GM12878 (cell line): ENCODE data around the gene LRIT1. TPM values are rescaled to one million over a fixed set of nuclear protein-coding genes. Genes with fewer than 3 reads are reported as not detected.

Source experiments
- ATAC-seq: fragments of 200-7000 bp; cut with Tn5 transposase; 3 replicates; pipeline ENCODE4 v1.9.1; 2020; ENCODE audit warnings: mild to moderate bottlenecking, moderate library complexity
- BruUV-seq: library from RNA; stranded (reverse); fragments of 400-500 nt; replicated peaks from 2 replicates; lab custom pipeline; 2021; lab: Mats Ljungman, UMichigan
- CTCF ChIA-PET: fragments of 300-600 bp; sonication (Branson Sonifier 250); formaldehyde crosslinking; extraction: SDS; loops from one replicate; lab custom pipeline; 2021; ENCODE audit warnings: inconsistent platforms; lab: Yijun Ruan, JAX
- POLR2A ChIA-PET: fragments of 350-600 bp; formaldehyde crosslinking; extraction: SDS; loops from one replicate; lab custom pipeline; 2021; ENCODE audit warnings: inconsistent platforms; lab: Charles Lee
- RAD21 ChIA-PET: fragments of 300-600 bp; sonication (Branson Sonifier 250); formaldehyde crosslinking; loops from one replicate; lab custom pipeline; 2023; ENCODE audit warnings: antibody characterized with exemption; ENCODE audit not compliant: unreplicated experiment; lab: Charles Lee
- SMC1A ChIA-PET: fragments of 300-600 bp; sonication (Branson Sonifier 250); formaldehyde crosslinking; loops from one replicate; lab custom pipeline; 2023; ENCODE audit not compliant: unreplicated experiment, uncharacterized antibody; lab: Charles Lee
- DNase-seq: peaks from one replicate; pipeline ENCODE4 v3.0.0-alpha.2; 2011; ENCODE audit warnings: low read depth, low spot score
- FAIRE-seq: peaks from 3 replicates; lab custom pipeline; 2011; peaks lifted over from hg19 to GRCh38; lab: Jason Lieb, UNC
- H2AFZ ChIP-seq: 2 replicates; pipeline ENCODE4 v1.6.0; 2011; ENCODE audit warnings: low read depth, low read length, control low read depth; ENCODE audit not compliant: control insufficient read depth
- H3K27ac ChIP-seq: 2 replicates; pipeline ENCODE4 v1.5.1; 2011; ENCODE audit warnings: control low read depth; ENCODE audit not compliant: control insufficient read depth, insufficient read depth
- H3K27me3 ChIP-seq, 2 experiments: replicated peaks in 1 of 2; 2 replicates each; pipeline versions ENCODE4 v1.6.0 to v1.6.1; 2011; ENCODE audit warnings: low read length in 1 of 2; ENCODE audit not compliant: control insufficient read depth in 2 of 2, insufficient read depth in 2 of 2
- H3K36me3 ChIP-seq, 2 experiments: 2 replicates each; pipeline ENCODE4 v1.5.1; 2011; ENCODE audit warnings: low read length in 1 of 2; ENCODE audit not compliant: control insufficient read depth in 2 of 2, insufficient read depth in 2 of 2
- H3K4me1 ChIP-seq: 2 replicates; pipeline ENCODE4 v1.6.1; 2011; ENCODE audit warnings: mild to moderate bottlenecking, low read length, moderate library complexity, mixed read lengths; ENCODE audit not compliant: control insufficient read depth, insufficient read depth
- H3K4me2 ChIP-seq: 2 replicates; pipeline ENCODE4 v1.6.0; 2011; ENCODE audit warnings: control low read depth; ENCODE audit not compliant: control insufficient read depth, insufficient read depth
- H3K4me3 ChIP-seq: fragments of 200-600 bp; sonication (generic); 2 replicates; pipeline ENCODE4 v1.5.1; 2016
- H3K79me2 ChIP-seq: 2 replicates; pipeline ENCODE4 v1.6.0; 2011; ENCODE audit warnings: low read length; ENCODE audit not compliant: control insufficient read depth, insufficient read depth
- H3K9ac ChIP-seq: 2 replicates; pipeline ENCODE4 v1.8.0; 2011; ENCODE audit warnings: low read length, control low read depth, mixed read lengths; ENCODE audit not compliant: control insufficient read depth, insufficient read depth
- H3K9me3 ChIP-seq: replicated peaks from 3 replicates; pipeline ENCODE4 v1.5.1; 2011; ENCODE audit warnings: mild to moderate bottlenecking, low read length; ENCODE audit not compliant: control insufficient read depth, insufficient read depth
- H4K20me1 ChIP-seq: 2 replicates; pipeline ENCODE4 v1.6.0; 2011; ENCODE audit not compliant: control insufficient read depth, insufficient read depth
- BCL11A ChIP-seq: IDR thresholded peaks from 2 replicates; pipeline ENCODE4 v1.6.1; 2011; ENCODE audit warnings: low read depth, low read length
- CBFB ChIP-seq: IDR thresholded peaks from 2 replicates; pipeline ENCODE4 v1.6.1; 2016; ENCODE audit warnings: antibody characterized with exemption, low read depth
- CHD2 ChIP-seq: IDR thresholded peaks from 2 replicates; pipeline ENCODE4 v1.6.1; 2011; ENCODE audit warnings: low read depth, low read length, improper control_type of control experiment, borderline replicate concordance
- EED ChIP-seq: sonication (generic); IDR thresholded peaks from 2 replicates; pipeline ENCODE4 v1.6.1; 2016; ENCODE audit warnings: antibody characterized with exemption, low read depth
- EGR1 ChIP-seq, 2 experiments: IDR thresholded peaks; 1 replicate in 1 of 2; 2 replicates in 1 of 2; pipeline ENCODE4 v1.6.1; 2011 to 2012; ENCODE audit warnings: low read depth in 2 of 2, low read length in 2 of 2, borderline replicate concordance in 1 of 2, mild to moderate bottlenecking in 1 of 2, moderate library complexity in 1 of 2
- RELB ChIP-seq: fragments of 450-650 bp; IDR thresholded peaks from 2 replicates; pipeline ENCODE4 v1.6.1; 2017; ENCODE audit warnings: low read depth, mild to moderate bottlenecking, moderate library complexity
- SKIL ChIP-seq: fragments of 450-650 bp; IDR thresholded peaks from 2 replicates; pipeline ENCODE4 v1.6.1; 2017; ENCODE audit warnings: mild to moderate bottlenecking, low read depth, inconsistent platforms; ENCODE audit not compliant: poor library complexity, severe bottlenecking
- SMAD5 ChIP-seq: IDR thresholded peaks from 2 replicates; pipeline ENCODE4 v1.6.1; 2016; ENCODE audit warnings: antibody characterized with exemption, low read depth
- SUPT20H ChIP-seq: IDR thresholded peaks from 2 replicates; pipeline ENCODE4 v1.6.1; 2011; ENCODE audit warnings: low read depth, mild to moderate bottlenecking, low read length, moderate library complexity, borderline replicate concordance; ENCODE audit not compliant: control insufficient read depth
- SUZ12 ChIP-seq: fragments of 200-600 bp; sonication (generic); IDR thresholded peaks from one replicate; pipeline ENCODE4 v1.6.1; 2018; ENCODE audit warnings: antibody characterized with exemption, mild to moderate bottlenecking; ENCODE audit not compliant: unreplicated experiment
- YY1 ChIP-seq: IDR thresholded peaks from 2 replicates; pipeline ENCODE4 v1.6.1; 2011; ENCODE audit warnings: low read depth, mild to moderate bottlenecking, low read length
- ZNF207 ChIP-seq: fragments of 450-650 bp; IDR thresholded peaks from 2 replicates; pipeline ENCODE4 v1.6.1; 2014; ENCODE audit warnings: antibody characterized with exemption, mild to moderate bottlenecking, borderline replicate concordance
- ZSCAN29 ChIP-seq: fragments of 450-650 bp; IDR thresholded peaks from 2 replicates; pipeline ENCODE4 v1.6.1; 2017; ENCODE audit warnings: mild to moderate bottlenecking, moderate library complexity
- WGBS: methylation state at CpG from one replicate; pipeline ENCODE4 v1.1.6; 2016; ENCODE audit warnings: low lambda C conversion rate; ENCODE audit not compliant: insufficient replicate concordance, insufficient coverage; ENCODE audit errors: missing lambda C conversion rate; 5-methylcytosine and 5-hydroxymethylcytosine counted together
- in situ Hi-C: fragments of 300-500 bp; cut with MboI; formaldehyde crosslinking; loops from 9 replicates; pipeline ENCODE4 v1.14.3; 2018; ENCODE audit warnings: mixed read lengths
- intact Hi-C: fragments of 100-400 bp; cut with micrococcal nuclease; formaldehyde crosslinking; loops from one replicate; pipeline ENCODE4 v1.14.2; 2022; ENCODE audit not compliant: unreplicated experiment
- polyA plus RNA-seq, 11 experiments: library from polyadenylated mRNA; depleted of rRNA in 4 of 11; unstranded in 6 of 11; stranded (reverse) in 5 of 11; fragments of >200 nt; fragmentation: Nextera tagmentation in 4 of 11; fragmentation: Illumina TruSeq in 1 of 11; extraction: Ambion mirVana in 4 of 11; extraction: Trizol in 1 of 11; gene quantifications; 1 replicate in 1 of 11; 2 replicates in 10 of 11; pipeline versions ENCODE4 v1.2.1 to v1.2.3, GENCODE V29; 2011 to 2016; ENCODE audit warnings: inconsistent platforms in 2 of 11, missing spikeins in 2 of 11, low read depth in 1 of 11
- total RNA-seq, 4 experiments: library from RNA; depleted of rRNA in 3 of 4; stranded (reverse); fragments of >200 nt in 3 of 4; fragmentation: Illumina TruSeq in 1 of 4; extraction: Trizol in 1 of 4; gene quantifications; 2 replicates each; pipeline versions ENCODE4 v1.2.1 to v1.2.3, GENCODE V29; 2013 to 2021
- TF ChIP-seq, protein P1 (sequence below): fragments of 450-650 bp; IDR thresholded peaks from 2 replicates; pipeline ENCODE4 v1.6.1; 2018; ENCODE audit warnings: borderline replicate concordance, mild to moderate bottlenecking; ENCODE audit not compliant: partially characterized antibody

LRIT1 gene
- total and polyA plus RNA-seq, 10 of the 15 experiments (the other 5 are each of a cell fraction or from before 2014, with no cell fraction given), result not detected

GRCh38 chr10:84290235-84290634 lies 48.9 kb upstream of the LRIT1 start (continued):
- TF ChIP-seq, protein P1, sequence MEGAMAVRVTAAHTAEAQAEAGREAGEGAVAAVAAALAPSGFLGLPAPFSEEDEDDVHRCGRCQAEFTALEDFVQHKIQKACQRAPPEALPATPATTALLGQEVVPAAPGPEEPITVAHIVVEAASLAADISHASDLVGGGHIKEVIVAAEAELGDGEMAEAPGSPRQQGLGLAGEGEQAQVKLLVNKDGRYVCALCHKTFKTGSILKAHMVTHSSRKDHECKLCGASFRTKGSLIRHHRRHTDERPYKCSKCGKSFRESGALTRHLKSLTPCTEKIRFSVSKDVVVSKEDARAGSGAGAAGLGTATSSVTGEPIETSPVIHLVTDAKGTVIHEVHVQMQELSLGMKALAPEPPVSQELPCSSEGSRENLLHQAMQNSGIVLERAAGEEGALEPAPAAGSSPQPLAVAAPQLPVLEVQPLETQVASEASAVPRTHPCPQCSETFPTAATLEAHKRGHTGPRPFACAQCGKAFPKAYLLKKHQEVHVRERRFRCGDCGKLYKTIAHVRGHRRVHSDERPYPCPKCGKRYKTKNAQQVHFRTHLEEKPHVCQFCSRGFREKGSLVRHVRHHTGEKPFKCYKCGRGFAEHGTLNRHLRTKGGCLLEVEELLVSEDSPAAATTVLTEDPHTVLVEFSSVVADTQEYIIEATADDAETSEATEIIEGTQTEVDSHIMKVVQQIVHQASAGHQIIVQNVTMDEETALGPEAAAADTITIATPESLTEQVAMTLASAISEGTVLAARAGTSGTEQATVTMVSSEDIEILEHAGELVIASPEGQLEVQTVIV, result no peak

DNA sequence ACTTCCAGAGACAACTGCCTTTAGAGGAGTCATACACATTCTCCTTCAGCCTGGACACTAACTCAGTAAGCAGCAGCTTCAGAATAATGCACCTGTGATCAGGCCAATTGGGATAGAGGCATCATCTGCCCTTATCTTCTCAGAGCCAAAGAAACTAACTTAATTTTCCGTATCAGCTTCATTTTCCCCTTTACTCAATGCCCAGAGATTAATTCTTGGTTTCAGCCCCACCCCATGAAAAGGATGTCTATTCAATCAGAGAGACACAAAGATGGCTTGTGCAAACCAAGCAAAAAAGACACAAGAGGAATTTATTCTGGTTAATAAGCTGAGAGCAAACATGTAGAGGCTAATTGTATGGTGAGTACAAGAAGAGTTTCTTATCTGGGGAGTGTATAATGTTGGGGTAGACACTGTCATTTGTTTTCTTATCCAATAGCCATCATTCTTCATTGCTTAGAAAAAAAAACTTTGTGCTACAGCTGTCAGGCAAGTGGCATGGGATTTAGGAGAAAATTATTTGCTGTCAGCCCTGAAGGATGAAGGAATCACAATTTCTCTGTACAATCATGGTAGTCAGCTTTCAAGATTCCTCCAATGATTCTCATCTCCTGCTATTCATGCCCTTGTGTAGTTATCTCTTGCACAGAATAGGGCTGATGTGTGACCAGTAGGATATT lies 48.3 kb upstream of the LRIT1 start:
- SMC1A ChIA-PET, result interaction anchor here (1.0 kb wide), 1 partner anchor 85 kb away, joined by 4 read pairs; no protein-coding TSS in a partner anchor
- peaks cover 6% of the 10 kb centered on the region for H3K4me1 ChIP-seq
- POLR2A ChIA-PET, result no interaction called here
- no peak overlapping the region for H3K4me2 ChIP-seq
- ATAC-seq, result no peak
- no peak overlapping the region for H3K27ac ChIP-seq
- H3K4me3 ChIP-seq, result no peak overlapping the region
- H3K9ac ChIP-seq, result no peak overlapping the region
- H3K27me3 ChIP-seq, result no peaks in the 10 kb centered on the region; a peak in 1 of 4 replicates
- CTCF ChIA-PET, result interaction anchor here (1.2 kb wide), 1 partner anchor 22 kb away, joined by 4 read pairs; no protein-coding TSS in a partner anchor
- no peak for DNase-seq
- H2AFZ ChIP-seq, result no peak overlapping the region
- no peaks in the 10 kb centered on the region for H4K20me1 ChIP-seq
- H3K36me3 ChIP-seq, result no peaks in the 10 kb centered on the region
- RAD21 ChIA-PET, result interaction anchor here (0.6 to 1.9 kb wide), 2 partner anchors 22 to 39 kb away, joined by 3 to 6 read pairs; no protein-coding TSS in a partner anchor
- H3K9me3 ChIP-seq, result no peaks in the 10 kb centered on the region
- no peak for FAIRE-seq
- TF ChIP-seq CHD2 (no peak), SMAD5 (no peak), SUZ12 (no peak), EED (no peak), CBFB (no peak), SKIL (no peak), RELB (no peak), SUPT20H (no peak), ZNF207 (no peak), EGR1 (IDR thresholded peaks at IDR 0.05; ENCODE audit: borderline replicate concordance in 1 of 2, low read depth in 2 of 2, low read length in 2 of 2) (no peak), YY1 (no peak), ZSCAN29 (no peak), BCL11A (no peak)
- no peaks in the 10 kb centered on the region for H3K79me2 ChIP-seq
- intact Hi-C loops (no loop called here), in situ Hi-C loops (no loop called here)
- no TSS peak for BruUV-seq
- WGBS, result 0% methylated on average over 1 of the region's 1 CpG
